ENCODE results near the gene SEMA6D.

SEMA6D gene

DNA sequence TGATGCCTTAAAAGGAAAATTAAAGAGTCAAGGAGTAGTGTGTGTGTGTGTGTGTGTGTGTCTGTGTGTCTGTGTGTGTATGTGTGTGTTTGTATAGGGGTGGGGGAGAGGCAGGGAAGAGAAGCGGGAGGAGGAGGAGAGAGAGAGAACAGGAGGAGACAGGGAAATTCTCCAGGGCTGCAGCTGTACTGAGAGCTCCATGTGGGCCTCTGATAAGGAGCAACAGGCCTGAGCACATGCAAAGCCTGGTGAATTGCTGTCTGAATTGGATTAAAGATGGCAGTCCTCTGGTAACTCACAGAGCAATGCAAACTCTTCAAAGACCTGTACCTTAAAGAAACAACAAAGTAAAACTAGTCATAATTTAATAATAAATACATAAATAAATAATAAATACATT, 70.6 kb downstream of the SEMA6D start:
- no peak for DNase-seq

DNA sequence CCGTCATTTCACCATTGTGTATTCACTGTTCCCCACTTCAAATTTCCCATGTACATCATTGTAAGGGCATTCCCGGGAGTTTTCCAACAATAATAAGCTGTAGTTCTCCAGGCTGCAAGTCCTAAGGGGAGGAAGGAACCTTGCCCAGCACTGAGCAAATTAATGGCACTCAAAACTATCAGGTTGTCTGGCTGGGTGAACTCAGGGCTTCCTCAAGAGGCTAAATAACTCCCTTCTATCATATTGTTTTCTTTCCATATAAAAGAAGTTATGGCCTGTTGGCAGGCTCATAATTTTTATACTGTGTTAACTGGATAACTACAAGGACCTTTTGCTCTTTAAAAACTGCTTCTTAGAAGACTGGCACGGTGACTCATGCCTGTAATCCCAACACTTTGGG, 71.4 kb downstream of the SEMA6D start:
- DNase-seq, result no peak

DNA sequence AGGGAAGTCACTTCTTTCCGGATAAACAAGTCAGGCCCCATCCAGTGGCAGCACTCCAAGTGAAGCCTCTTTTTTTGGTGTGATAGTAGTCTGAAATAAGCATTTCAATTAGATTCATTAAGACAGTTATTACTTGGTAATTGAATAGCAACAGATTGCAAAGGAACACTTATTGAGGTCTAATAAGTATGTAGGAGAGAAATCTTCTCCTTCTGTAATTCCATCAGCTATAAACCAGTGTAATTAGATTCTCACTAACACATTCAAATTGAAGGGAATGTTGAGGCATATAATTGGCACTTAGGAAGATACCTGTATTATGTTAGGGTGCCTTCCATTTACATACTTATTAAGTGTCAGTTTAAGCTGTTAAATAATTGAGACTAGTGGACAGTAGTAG, 73.9 kb downstream of the SEMA6D start:
- DNase-seq, result no peak

DNA sequence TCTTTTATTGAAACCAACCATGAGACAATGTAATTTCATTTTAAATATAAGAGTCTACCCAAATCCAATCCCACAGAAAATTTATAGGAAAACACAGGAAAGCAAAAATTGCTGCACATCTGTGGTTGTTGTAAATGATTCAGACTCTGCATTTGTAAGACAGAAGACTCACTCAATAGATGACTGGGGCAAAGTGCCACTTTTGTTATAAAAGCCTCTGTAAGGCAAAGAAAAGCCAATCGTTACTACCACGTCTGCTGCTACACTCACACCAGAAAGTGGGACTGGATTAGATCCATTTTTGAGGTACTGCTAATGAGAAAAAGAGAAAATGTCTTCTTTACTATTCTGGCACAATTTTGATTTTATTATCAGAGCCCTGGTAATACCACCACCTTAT, 74.9 kb downstream of the SEMA6D start:
- peak in 4 of 56 donors; percentile 6 to 41 (median 8) for DNase-seq

DNA sequence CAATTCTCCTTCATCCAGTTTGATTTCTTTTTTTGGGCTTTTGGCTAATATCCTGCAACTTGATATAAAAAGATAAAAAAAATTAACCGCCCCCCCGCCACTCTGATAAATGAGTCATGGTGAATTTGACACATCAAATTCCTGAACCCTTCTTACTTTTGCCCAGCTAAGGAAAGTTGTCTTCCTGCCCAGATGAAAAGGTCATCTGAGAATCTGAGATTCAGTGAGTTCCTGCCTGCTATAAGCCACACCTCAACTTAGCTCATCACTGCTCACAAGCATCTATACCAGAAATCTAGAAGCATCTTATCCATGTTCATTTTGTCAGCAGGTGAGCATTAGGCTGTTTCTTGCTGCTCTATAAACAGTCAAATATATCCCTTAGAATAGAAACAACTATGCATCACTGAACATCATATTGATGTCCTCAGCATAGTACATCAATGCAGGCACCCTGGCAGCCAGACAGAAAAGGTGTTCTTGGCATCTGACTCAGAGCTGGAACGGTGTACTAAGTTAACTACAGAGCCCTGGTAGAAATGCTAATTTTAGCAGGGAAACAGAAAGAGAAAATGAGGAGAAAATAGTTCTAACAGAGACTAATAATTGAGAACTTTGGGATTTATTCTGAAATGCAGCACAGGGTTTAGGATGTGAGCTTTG, 77.1 kb downstream of the SEMA6D start:
- no peak for DNase-seq

DNA sequence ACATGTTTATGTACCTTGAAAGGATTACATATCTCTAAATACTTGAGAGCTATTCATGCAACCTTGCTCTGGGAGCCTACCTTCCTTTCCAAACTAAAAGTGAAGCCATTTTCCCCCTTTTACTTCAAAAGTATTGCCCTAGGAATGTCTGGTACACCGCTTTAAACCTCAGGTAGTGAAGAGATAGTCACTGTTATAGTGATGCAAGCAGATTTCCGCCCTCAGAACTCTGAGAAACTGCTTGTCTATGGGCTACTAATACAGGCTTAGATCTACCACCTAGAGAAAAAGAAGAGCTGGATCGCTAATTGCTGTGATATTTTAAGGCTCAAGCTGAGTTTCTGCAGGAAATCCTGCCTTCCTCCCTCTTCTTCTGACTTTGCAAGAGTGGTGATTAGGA, 78.6 kb downstream of the SEMA6D start:
- DNase-seq, result no peak

DNA sequence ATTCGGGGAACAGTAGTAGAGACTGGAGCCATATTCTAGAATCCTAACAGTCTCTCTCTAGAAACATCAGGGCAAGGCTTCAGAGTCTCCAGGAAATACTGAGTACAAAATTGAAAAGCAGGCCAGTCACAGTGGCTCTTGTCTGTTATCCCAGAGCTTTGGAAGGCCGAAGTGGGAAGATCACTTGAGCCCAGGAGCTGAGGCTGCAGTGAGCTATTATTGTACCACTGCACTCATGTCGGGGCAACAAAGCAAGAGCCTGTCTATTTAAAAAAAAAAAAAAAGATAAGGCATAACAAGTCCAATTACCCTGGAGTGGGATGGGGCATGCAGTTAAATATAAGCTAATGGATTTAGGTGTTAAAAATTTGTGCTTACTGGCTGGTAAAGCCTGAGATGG, 79.0 kb downstream of the SEMA6D start:
- no peak for DNase-seq

DNA sequence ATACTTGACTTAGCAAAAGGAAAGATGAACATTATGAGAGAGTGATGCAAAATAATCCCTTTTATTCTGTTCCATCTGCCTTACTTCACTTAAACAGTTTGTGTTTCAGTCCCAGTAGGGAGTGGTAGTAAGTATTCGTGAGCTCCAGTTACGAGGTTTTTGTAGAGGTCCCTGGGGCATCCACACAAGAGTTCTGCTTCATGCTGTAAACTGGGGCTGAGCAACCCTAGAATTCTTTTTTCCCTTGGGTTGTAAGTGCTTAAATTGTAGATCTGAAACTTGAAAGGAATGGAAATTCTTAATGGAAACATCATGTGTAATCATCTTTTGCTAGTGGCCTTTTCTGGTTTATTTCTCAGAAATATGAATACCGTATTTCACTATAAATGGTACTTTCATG, 79.5 kb downstream of the SEMA6D start:
- no peak for DNase-seq

DNA sequence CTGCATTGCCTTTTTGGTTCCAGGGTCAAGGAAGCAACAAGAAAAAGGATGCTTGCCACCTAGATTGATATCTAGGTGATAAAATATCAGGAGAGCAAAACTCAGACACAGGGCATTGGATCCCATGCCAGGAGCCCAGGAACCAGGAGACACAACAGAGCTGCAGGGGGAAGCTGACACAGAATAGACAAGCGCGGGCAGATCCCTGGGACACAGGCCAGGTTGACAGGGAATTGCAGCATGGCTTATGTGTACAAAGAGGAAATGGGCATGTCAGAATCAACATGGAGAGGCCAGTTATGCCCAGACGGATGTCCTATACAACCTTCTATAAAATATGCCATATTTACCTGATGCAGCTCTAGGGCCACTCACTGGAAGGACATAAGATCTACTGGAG, 84.2 kb downstream of the SEMA6D start:
- no peak for DNase-seq

DNA sequence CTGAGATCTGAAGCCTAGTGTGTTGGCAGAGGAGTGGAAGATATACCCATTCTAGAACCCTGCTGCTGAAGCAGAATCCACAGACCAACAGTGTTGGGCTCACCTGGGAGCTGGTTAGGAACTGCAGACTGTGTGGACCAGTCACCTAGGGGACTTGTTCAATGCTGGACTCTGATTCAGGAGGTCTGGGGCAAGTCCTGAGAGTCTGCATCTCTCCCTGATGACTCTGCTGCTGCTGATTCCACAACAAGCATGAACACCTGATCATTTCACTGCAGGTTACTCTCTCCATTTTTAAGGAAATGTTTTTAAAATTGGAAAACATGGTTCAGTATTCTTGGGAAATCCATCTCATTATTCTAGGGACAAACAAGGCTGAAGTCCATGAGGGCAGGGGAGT, 84.9 kb downstream of the SEMA6D start:
- DNase-seq, result no peak

DNA sequence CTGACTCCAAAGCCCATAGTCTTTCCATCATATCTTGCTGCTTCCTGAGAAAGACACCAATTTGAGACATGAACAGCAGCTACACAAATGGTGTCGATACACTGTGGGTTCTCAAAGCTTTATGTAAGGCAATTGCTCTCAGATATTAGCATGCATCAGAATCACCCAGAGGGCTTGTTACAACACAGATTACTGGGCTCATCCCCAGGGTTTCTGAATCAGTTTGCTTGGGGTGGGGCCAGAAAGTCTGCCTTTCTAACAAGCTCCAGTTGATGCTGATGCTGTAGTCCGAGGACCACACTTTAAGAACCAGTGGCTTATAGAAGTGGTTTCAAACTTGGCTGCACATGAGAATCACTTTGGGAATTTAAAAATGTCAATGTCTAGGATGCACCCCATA, 86.5 kb downstream of the SEMA6D start:
- DNase-seq, result no peak

DNA sequence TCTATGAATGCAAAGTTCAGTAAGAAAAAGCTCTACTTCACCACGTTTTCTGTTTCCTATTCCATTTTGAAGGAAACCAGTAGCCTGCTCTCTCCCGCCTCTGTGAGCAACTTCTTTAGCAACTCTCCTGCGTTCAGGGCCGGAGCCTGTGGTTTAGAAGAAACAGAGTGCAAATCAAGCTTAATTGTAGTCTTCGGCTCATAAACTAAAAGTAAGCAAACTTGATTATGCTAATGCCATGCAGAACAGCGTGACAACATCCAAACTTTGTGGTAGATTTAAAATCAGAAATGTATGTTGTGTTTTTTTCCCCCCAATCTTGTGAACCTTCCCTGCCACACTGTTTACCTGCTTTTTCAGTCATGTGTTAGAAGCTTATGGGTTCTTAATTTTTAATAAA, 87.4 kb downstream of the SEMA6D start:
- no peak for DNase-seq

DNA sequence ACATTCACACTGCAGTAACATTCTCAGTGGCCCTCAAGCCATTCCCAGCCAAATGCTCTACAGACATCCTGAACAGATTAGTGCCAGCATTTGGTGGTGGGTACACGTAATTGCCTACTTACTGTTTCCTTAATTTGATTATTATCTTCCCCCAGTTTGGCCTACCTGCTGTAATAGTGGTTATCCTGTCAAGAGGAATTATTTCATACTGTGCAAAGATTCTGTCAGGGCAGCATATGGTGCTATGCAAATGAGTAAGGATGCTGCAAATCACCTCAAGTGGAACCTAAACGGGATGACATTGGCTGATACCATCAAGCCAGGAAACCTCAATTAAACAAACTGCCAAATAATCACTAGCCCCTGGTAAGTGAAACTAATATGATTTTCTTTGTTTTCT, 88.7 kb downstream of the SEMA6D start:
- DNase-seq, result no peak

DNA sequence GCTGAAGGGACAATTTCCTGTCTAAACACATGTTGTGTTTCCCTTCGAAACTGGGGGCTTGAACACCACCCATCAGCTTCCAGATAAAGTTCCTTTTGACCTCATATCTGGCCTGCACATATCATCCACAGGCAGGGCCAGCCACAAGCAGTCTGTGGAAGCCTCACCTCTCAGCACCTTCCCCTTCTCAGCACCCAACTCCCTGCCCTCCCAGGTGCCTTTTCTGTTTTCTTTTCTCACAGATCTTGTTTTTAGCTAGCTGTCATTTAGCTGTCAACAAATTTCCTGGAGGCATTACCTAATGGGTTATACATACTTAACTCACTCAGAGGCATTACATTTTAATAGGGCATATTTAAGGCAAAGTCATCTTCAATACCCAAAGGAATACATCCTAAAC, 93.9 kb downstream of the SEMA6D start:
- DNase-seq, result no peak

DNA sequence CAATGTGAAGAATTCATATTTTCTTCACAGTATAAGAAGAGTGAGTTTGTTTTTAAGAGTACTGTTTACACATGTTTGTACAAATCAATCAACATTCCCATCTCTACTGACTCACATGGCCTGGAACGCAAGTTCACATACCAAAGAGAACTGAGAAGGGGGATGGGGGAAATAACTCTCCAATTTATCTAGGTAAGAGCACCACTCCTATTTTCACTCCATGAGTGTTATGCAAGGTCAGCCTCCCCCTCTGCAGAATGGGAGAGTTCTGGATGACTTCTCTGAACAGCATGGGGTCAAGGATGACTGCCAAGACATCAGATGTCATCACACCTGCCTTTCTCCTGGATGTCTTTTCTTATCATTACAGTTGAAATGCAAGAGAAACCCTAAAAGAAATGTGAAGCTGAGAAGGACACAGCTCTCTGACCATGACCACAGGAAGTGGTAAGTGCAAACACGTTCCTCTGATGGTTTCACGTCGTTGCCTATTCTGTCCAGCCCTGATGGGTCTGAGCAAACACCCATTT, 95.2 kb downstream of the SEMA6D start:
- DNase-seq, result no peak

DNA sequence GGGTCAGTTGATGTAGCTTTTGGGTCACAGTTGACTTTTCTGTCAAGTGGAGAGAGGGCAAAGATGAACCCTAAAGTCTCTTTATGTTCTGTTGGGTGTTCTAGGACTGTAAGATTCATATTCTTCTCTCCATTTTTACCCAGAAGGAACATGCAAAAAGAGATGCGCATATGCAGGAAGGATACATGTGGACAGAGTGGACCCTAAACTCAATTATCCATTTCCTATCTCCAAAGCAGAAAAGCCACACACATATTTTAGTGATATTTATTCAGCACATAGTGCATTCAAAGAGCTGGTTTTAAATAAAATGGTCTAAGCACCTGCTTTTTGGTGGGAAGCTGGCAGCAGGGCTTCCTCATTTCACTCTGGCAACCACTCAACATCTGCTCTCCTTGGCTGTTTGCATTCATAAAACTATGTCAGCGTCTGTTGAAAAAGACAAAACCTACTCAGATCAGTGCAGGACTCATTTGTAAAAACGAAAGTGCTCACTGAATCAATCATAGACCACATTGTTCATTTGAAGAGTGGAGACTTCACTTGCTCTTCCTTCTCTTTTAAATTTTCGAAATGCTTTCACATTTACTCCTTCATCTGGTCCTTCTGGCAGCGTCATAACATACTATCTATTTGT, 96.6 kb downstream of the SEMA6D start:
- DNase-seq, result peak in 2 of 56 donors; percentile 3 to 22

DNA sequence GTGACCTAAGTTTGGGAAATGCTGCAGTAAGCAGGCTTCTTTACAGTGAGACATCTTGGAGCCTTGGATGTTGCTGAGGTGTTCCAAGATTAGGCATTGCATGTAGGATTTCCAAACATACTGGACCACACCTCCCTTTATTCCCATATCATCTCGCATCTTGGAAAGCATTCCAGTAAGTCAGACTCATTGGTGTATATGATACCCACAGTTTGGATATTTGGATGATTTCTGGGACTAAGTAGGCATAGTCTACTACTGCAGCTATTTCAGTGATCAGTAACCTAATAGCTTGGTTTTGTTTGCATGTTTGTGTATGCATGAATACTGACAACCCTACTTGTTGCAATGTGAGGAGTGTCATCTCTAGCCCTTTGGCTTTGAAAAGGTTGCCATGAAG, 97.3 kb downstream of the SEMA6D start:
- no peak for DNase-seq

DNA sequence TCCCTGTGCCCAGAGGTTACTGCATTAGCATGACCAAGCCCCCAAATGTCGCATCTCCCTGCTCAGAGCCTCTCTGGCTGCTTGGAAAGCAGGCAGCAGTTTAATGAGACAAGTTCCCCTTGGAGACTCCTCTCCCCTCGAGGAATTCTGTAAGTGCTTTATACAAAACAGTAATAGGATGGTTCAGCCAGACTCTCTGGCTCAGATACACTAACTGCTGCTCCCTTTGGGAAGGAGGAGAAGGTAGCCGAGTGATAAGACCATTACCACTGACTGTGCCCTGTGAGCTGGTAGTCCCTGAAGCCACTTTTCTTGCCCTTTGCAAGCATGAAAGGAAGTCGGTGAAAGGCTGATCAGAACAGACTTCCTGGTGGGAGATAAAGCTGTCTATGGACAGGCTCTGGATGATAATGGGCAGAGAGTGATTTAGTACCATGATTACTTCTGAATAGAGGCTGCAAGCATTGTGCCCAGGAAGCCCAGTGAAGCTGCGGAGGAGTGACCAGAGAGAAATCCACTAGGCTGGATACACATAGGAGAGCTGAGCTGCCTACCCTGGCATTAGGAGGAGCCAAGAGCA, 100.8 kb downstream of the SEMA6D start:
- no peak for DNase-seq

DNA sequence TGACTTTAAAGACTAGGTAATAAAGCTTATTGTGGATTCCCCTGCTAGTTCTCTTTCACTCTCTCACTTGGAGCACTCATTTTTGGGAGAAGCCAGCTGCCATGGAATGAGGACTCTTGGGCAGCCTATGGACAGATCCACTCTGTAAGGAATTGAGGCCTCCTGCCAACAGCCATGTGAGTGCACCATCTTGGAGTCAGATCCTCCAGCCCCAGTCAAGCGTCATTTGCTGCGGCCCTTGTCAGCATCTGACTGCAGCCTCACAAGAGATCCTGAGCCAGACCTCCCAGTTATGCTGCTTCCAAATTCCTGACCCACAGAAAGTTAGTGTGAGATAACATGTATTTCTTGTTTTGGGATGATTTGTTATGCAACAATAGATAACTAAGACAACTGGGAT, 101.9 kb downstream of the SEMA6D start:
- DNase-seq, result no peak

DNA sequence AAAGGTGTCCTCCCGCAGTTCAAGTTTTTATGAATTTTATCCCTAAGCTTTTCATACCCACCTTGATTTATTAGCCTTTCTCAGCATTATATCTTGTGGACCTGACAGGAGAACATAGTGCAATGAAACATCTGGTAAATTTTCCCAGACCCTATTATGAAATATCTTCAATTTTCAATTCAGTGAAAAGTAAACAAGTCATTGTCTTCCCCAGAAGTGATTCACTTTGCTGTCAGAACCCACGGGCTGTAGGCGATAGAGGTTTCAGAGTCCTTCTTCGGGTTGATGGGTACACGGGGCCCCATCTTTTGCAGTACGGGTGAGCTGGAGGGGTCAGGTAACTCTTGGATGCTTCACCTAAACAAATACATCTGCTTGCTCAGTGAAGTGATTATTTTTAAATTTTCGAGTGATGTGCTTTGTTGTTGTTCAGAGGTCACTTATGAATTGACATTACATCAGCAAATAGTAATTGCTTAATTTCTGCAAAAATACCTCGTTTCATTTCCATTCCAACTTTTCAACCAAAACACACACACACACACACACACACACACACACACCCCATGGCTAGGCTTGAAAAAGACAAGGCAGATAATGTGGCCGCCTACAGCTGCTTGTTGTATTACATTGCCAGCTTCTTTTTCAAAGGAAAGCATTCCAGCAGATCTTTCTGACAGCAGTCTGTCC, 102.9 kb downstream of the SEMA6D start:
- peak in 1 of 56 donors; percentile 16 for DNase-seq

DNA sequence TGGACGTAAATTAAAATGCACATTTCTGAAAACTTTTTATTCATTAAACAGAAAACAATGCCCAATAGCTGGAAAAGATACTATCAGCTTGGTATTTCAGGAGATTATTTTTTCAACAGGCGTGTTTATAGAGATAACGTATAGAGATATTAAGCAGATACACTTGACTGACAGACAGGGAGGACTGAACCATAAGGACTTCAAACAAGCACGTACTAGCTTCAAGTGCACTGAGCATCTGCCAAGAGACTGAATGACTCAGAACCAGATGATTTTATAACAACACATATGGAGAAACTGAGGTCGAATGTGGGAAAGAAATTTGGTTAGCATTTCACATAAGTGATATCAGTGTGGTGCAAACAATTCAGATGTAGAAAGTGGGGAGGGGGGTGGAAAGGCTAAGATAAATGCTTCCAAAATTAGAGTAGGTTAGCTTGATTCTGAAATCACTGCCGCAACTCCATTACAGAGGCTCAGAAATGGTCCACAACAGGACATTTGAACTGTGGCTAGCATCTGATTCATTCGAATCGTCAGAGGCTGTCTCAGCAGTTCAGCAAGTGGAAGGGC, 103.5 kb downstream of the SEMA6D start:
- no peak for DNase-seq

DNA sequence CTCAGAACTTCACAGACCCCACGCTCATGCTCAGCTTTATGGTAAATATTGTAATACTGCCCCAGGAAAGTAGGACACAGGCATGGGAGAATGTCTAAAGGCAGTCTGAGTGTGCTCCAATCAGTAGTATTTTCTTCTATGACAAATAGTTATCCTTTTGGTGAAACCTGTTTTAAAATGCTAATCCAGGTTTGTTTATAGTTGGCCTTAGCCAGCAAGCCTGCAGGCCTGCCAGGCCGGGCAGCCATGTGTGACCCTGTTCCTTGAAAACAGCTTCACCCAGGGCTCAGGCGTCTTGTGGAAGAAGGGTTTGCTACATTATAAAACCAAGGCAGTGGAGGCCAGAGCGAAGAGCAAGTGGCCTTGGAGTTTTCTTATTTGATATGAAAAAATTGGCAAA, 104.7 kb downstream of the SEMA6D start:
- DNase-seq, result peak in 7 of 56 donors; percentile 2 to 25 (median 17)

All from amygdala (tissue), 56 donors.